K562 treated with DMSO at 1 percent for 12 hours (cell line): ENCODE data around the gene NLGN1. TPM values are rescaled to one million over a fixed set of nuclear protein-coding genes. Genes with fewer than 3 reads are reported as not detected.

Source experiments
- total RNA-seq: library from RNA; unstranded; fragments of 300-600 nt; gene quantifications from 2 replicates; pipeline ENCODE4 v1.2.3, GENCODE V29; 2022; ENCODE audit not compliant: insufficient read depth

Gene NLGN1
- total RNA-seq = not detected in 2 replicates

DNA sequence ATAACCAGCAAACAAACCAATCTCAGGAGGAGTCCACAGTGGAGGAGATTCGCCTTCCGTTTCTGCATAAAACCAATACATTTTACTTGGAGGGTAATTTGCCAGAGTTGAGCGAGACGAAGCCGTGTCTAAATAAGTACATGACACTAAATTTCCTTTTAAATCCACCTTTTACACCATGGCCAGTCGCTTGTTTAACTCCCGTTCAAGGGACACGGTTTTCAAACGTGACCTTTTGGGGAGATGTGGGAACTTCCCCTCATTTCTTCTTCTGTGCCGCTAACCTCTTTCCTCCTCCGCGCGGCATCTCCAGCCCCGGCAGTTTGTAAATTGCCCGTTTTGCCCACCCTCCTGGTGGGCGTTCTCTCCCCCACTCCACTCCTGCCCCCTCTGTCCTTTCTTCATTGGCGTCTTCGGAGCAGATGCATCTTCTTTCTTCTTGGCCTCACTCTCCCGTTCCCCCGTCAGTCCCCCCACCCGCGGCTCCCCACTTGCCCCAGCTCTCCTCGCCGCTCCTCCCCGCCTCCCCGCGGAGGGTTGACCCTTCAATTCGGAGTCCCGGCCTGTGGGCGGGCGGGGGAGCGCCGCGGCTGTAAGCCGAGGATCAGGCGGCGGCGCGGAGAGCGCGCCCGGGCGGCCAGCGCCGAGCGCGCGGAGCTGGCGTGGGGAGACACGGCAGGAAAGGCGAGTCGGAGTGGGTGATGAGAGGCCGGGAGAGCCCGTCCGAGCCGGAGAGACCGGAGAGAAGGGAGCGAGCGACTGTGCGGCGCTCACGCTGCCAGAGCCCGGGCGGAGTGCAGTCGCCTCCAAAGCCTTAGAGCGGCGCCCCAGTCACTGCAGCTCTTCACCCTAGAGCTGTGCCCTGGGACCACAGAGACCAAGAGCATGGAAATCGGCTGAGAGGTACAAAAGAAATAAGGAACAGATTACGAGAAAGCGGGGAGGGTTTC lies at the start of gene NLGN1:
TSS of gene NLGN1 (plus strand) at position 584 of the 950 bp plus-strand sequence.

